ENCODE results near the gene ATP2A3. TPM values are rescaled to one million over a fixed set of nuclear protein-coding genes. Genes with fewer than 3 reads are reported as not detected.

Gene ATP2A3
- total and polyA plus RNA-seq, 4 donors: 16.6 to 64.6 (median 25.5) TPM

DNA sequence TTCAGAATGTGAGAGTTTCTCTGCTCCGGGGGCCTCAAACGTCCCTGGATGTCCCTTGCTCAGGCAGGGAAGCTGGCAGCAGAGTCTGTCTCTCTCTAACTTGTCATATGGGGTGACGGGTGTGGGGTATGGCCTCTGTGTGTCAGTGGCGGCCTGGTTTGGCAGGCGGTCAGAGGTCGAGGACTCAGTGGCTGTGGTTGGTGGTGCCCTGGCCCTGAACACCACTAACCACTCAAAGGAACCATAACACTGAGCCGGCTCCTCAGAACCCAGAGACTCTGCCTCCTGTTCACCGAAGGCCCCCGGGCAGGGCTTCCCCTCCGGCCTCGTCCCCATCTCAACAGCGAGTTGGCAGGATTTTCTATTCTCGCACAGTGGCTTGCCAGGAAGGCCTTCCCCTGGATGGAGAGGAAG is 48.6 kb downstream of the ATP2A3 start:
- Histone ChIP-seq H3K4me1 (ENCODE audit: control insufficient read depth in 5 of 5, insufficient read depth in 5 of 5, low read length in 5 of 5) (peaks cover 0 to 33% (median 19%) of the 10 kb centered on the region in 5 donors), H3K27ac (ENCODE audit: low read depth in 1 of 2, low read length in 1 of 2) (peak overlapping the region in 1 of 2 donors; percentile 76), H3K9me3 (ENCODE audit: control insufficient read depth in 4 of 4, insufficient read depth in 3 of 4, low read length in 3 of 4) (no peaks in the 10 kb centered on the region), H3K9ac (ENCODE audit: insufficient read depth in 1 of 2, low read length in 2 of 2) (no peak overlapping the region), H3K27me3 (ENCODE audit: control insufficient read depth in 3 of 3, insufficient read depth in 3 of 3, low read length in 2 of 3) (no peaks in the 10 kb centered on the region), H3K36me3 (ENCODE audit: control insufficient read depth in 4 of 4, insufficient read depth in 4 of 4, low read length in 4 of 4) (no peaks in the 10 kb centered on the region), H3K4me3 (no peak overlapping the region)
- no peak for TF ChIP-seq CTCF (IDR thresholded peaks at IDR 0.05; ENCODE audit: control extremely low read depth, extremely low read depth)
- DNase-seq (peak; percentile 71 to 79 (median 72)), ATAC-seq (ENCODE audit: insufficient read depth, low FRiP score) (no peak)
- WGBS, 2 donors: 18 to 61% methylated on average over 13 of the region's 13 CpGs

DNA sequence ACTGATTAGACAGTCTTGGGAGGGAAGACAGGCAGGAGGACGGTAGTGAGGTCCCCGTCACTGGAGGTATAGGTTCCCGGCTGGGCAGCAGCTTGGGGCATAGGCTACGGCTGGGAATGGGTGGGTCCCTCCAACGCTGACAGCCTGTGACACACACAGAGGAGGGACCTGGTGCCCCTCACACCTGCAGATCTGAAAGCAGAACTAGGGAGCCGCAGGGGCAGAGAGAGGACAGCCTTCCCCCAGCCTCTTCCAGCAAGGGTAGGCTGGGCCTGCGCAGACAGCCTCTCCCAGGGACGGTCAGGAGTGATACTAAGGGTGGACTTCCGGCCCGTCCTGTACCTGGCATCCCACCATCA is 49.9 kb downstream of the ATP2A3 start:
- no peaks in the 10 kb centered on the region for H3K27me3 ChIP-seq (ENCODE audit: control insufficient read depth in 3 of 3, insufficient read depth in 3 of 3, low read length in 2 of 3)
- ATAC-seq (ENCODE audit: insufficient read depth, low FRiP score) (no peak), DNase-seq (no peak)
- no peaks in the 10 kb centered on the region for H3K9me3 ChIP-seq (ENCODE audit: control insufficient read depth in 4 of 4, insufficient read depth in 3 of 4, low read length in 3 of 4)
- no peak overlapping the region for H3K9ac ChIP-seq (ENCODE audit: insufficient read depth in 1 of 2, low read length in 2 of 2)
- peak overlapping the region in 1 of 2 donors; percentile 63 for H3K27ac ChIP-seq (ENCODE audit: low read depth in 1 of 2, low read length in 1 of 2)
- H3K4me3 ChIP-seq: no peak overlapping the region
- peaks cover 0 to 33% (median 19%) of the 10 kb centered on the region in 5 donors for H3K4me1 ChIP-seq (ENCODE audit: control insufficient read depth in 5 of 5, insufficient read depth in 5 of 5, low read length in 5 of 5)
- WGBS, 2 donors: 38 to 65% methylated on average over 10 of the region's 10 CpGs
- TF ChIP-seq CTCF (IDR thresholded peaks at IDR 0.05; ENCODE audit: control extremely low read depth, extremely low read depth): no peak
- H3K36me3 ChIP-seq (ENCODE audit: control insufficient read depth in 4 of 4, insufficient read depth in 4 of 4, low read length in 4 of 4): no peaks in the 10 kb centered on the region

DNA sequence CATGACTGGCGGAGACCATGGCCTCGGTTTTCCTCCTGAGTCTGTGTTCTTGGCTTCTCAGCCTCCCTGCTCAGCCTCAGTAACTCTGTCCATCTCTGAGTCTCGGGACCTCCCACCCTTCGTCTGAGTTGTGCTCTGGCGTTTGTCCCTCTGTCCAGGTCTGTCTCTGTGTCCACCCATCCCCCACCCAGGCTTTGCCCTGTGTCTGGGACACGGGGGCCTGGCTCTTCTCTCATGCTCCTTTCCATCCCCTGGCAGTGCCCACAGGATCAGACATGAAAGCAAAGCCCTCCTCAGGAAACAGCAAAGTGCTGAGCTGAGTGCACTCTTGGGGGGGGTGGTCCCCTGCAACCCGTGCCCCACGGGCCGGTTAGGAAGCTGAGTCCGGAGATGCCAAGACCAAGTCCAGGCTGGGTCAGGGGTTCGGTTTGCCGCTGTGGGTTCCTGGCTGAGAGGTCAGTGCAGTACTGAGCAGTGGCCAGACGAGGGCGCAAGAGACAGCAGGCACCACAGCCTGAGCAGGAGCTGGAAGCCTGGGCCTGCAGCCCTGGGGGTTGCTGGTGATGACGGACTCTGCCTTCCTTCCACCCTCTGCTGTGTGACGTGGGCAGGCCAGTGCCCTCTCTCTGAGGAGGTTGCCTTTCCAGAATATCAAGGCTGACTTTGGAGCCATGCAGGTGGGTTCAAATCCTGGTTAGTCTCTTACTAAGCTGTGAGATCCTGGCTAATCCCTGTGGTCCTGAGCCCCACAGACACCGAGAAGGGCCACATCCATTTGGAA is 50.5 kb downstream of the ATP2A3 start:
- H3K9me3 ChIP-seq (ENCODE audit: control insufficient read depth in 4 of 4, insufficient read depth in 3 of 4, low read length in 3 of 4): no peaks in the 10 kb centered on the region
- peak overlapping the region in 1 of 2 donors; percentile 63 for H3K27ac ChIP-seq (ENCODE audit: low read depth in 1 of 2, low read length in 1 of 2)
- H3K4me1 ChIP-seq (ENCODE audit: control insufficient read depth in 5 of 5, insufficient read depth in 5 of 5, low read length in 5 of 5): peaks cover 0 to 33% (median 19%) of the 10 kb centered on the region in 5 donors
- DNase-seq (peak; percentile 75 to 80 (median 77)), ATAC-seq (ENCODE audit: insufficient read depth, low FRiP score) (peak; percentile 88)
- H3K36me3 ChIP-seq (ENCODE audit: control insufficient read depth in 4 of 4, insufficient read depth in 4 of 4, low read length in 4 of 4): no peaks in the 10 kb centered on the region
- H3K4me3 ChIP-seq: no peak overlapping the region
- H3K27me3 ChIP-seq (ENCODE audit: control insufficient read depth in 3 of 3, insufficient read depth in 3 of 3, low read length in 2 of 3): no peaks in the 10 kb centered on the region
- peak; percentile 98 for TF ChIP-seq CTCF (IDR thresholded peaks at IDR 0.05; ENCODE audit: control extremely low read depth, extremely low read depth)
- no peak overlapping the region for H3K9ac ChIP-seq (ENCODE audit: insufficient read depth in 1 of 2, low read length in 2 of 2)
- WGBS, 2 donors: 25 to 27% methylated on average over 17 of the region's 17 CpGs

Data from lung (tissue), 12 donors.